ENCODE data around the gene HSD17B11. TPM values are rescaled to one million over a fixed set of nuclear protein-coding genes. Genes with fewer than 3 reads are reported as not detected.
A peak's percentile ranks its signal among the peaks of the same experiment; 100 is the strongest.

The HSD17B11 gene
- total RNA-seq, 1 donor from 2014 or later = 21.8 TPM

DNA sequence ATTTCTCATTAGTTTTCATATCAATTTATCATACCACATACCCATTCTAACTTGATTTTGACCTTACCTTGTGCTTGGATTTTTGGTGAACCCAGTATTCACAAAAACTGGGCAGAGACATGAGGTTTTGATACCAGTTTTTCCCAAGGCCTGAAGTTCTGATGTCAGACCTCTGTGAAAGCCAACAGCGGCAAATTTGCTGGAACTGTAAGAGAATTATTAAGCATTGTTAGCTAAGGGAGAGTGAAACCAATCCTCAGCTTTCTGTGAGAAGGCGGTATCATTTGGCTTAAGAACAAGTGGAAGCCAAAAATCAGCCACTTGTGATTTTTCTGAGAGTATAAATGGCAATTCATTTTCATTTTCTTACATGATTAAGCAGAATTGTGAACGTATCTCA is 77.2 kb downstream of the HSD17B11 start:
- Mint-ChIP-seq H3K27me3 (ENCODE audit: unreplicated experiment) (no peaks in the 10 kb centered on the region), H3K9me3 (ENCODE audit: unreplicated experiment) (no peaks in the 10 kb centered on the region), H3K27ac (ENCODE audit: unreplicated experiment) (no peak overlapping the region), H3K4me3 (ENCODE audit: unreplicated experiment) (no peak overlapping the region), H3K4me1 (ENCODE audit: unreplicated experiment) (peaks cover 6% of the 10 kb centered on the region), H3K36me3 (ENCODE audit: unreplicated experiment) (no peaks in the 10 kb centered on the region)
- TF ChIP-seq, protein P1, sequence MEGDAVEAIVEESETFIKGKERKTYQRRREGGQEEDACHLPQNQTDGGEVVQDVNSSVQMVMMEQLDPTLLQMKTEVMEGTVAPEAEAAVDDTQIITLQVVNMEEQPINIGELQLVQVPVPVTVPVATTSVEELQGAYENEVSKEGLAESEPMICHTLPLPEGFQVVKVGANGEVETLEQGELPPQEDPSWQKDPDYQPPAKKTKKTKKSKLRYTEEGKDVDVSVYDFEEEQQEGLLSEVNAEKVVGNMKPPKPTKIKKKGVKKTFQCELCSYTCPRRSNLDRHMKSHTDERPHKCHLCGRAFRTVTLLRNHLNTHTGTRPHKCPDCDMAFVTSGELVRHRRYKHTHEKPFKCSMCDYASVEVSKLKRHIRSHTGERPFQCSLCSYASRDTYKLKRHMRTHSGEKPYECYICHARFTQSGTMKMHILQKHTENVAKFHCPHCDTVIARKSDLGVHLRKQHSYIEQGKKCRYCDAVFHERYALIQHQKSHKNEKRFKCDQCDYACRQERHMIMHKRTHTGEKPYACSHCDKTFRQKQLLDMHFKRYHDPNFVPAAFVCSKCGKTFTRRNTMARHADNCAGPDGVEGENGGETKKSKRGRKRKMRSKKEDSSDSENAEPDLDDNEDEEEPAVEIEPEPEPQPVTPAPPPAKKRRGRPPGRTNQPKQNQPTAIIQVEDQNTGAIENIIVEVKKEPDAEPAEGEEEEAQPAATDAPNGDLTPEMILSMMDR (IDR thresholded peaks at IDR 0.05) = no peak
- no peak for DNase-seq (ENCODE audit: extremely low spot score, unreplicated experiment)

DNA sequence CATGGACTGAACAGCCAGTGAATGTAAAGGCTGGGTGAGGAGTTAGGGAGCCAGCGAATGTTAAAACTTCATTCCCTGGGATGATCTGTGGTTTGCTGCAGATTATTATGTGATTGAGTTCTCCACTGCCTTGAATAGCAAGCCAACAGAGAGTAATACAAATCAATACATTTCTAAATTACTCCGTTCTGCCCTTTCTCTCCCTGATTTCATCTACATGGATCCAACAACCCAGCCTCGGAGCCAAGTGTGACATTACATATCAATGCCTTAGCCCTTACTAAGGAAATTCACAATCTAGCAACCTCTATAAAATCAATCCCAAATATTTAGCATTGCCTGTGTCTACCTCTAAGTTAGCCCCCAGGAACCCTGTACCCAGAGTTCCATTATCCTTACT is 79.3 kb downstream of the HSD17B11 start:
- no peak for DNase-seq (ENCODE audit: extremely low spot score, unreplicated experiment)
- Mint-ChIP-seq H3K36me3 (ENCODE audit: unreplicated experiment) (no peaks in the 10 kb centered on the region), H3K27me3 (ENCODE audit: unreplicated experiment) (no peaks in the 10 kb centered on the region), H3K27ac (ENCODE audit: unreplicated experiment) (no peak overlapping the region), H3K9me3 (ENCODE audit: unreplicated experiment) (no peaks in the 10 kb centered on the region), H3K4me3 (ENCODE audit: unreplicated experiment) (no peak overlapping the region), H3K4me1 (ENCODE audit: unreplicated experiment) (peaks cover 8% of the 10 kb centered on the region)
- TF ChIP-seq, protein P1 (IDR thresholded peaks at IDR 0.05) = no peak

DNA sequence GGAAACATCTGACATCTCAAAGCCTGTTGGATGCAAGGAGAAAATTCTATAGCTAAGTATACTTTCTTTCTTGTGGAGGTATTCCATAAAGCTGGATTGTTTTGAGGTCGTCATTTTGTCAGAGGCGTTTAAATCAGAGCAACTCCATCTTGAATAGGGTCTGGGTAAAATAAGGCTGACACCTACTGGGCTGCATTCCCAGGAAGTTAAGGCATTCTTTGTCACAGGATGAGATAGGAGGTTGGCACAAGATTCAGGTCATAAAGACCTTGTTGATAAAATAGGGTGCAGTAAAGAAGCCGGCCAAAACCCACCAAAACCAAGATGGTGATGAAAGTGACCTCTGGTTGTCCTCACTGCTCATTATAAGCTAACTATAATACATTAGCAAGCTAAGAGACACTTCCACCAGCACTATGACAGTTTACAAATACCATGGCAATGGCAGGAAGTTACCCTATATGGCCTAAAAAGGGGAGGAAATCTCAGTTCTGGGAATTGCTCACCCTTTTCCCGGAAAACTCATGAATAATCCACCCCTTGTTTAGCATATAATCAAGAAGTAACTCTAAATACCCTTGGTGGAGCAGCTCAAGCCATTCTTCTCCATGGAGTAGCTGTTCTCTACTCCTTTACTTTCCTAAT is 80.2 kb downstream of the HSD17B11 start:
- Mint-ChIP-seq H3K27ac (ENCODE audit: unreplicated experiment) (no peak overlapping the region), H3K36me3 (ENCODE audit: unreplicated experiment) (no peaks in the 10 kb centered on the region), H3K4me1 (ENCODE audit: unreplicated experiment) (peaks cover 8% of the 10 kb centered on the region), H3K4me3 (ENCODE audit: unreplicated experiment) (no peak overlapping the region), H3K27me3 (ENCODE audit: unreplicated experiment) (no peaks in the 10 kb centered on the region), H3K9me3 (ENCODE audit: unreplicated experiment) (no peaks in the 10 kb centered on the region)
- DNase-seq (ENCODE audit: extremely low spot score, unreplicated experiment) = no peak
- TF ChIP-seq, protein P1 (IDR thresholded peaks at IDR 0.05) = no peak

DNA sequence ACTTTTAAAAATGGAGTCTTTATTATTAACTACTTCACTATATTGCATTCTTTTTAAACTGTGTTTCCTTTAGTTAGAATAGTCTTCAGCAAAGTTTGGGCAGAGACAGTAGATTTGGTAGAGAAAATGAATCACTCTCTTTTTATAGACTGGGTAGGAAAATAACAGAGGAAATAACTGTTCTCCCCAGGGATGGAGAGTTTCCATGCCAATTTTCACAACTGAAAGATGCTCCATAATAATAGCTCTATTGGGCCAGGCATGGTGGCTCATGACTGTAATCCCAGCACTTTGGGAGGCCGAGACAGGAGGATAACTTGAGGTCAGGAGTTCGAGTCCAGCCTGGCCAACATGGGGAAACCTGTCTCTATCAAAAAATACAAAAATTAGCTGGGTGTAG is 81.4 kb downstream of the HSD17B11 start:
- Mint-ChIP-seq H3K4me3 (ENCODE audit: unreplicated experiment) (no peak overlapping the region), H3K9me3 (ENCODE audit: unreplicated experiment) (no peaks in the 10 kb centered on the region), H3K4me1 (ENCODE audit: unreplicated experiment) (peaks cover 11% of the 10 kb centered on the region), H3K27ac (ENCODE audit: unreplicated experiment) (peak overlapping the region; percentile 13), H3K27me3 (ENCODE audit: unreplicated experiment) (peaks cover 2% of the 10 kb centered on the region), H3K36me3 (ENCODE audit: unreplicated experiment) (no peaks in the 10 kb centered on the region)
- TF ChIP-seq, protein P1 (IDR thresholded peaks at IDR 0.05) = no peak
- DNase-seq (ENCODE audit: extremely low spot score, unreplicated experiment) = no peak

DNA sequence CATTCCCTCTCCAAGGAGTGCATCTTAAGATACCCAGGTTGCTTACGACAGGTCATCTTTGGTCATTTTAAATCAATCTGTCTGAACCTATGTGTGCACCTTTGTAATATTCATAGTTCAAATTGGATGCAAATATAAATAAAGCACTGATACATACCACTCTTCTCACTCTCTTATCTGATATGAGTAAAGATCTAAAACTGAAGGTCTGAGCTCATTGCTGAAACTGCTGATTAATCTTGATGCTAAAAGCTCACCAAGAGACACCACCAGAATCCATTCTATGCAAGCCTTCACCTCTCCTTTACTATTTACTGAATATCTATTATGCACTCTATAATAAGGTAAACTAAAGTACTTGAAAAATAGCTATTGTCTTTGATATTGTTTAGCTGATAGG is 84.9 kb downstream of the HSD17B11 start:
- Mint-ChIP-seq H3K4me3 (ENCODE audit: unreplicated experiment) (no peak overlapping the region), H3K36me3 (ENCODE audit: unreplicated experiment) (no peaks in the 10 kb centered on the region), H3K27me3 (ENCODE audit: unreplicated experiment) (peaks cover 2% of the 10 kb centered on the region), H3K9me3 (ENCODE audit: unreplicated experiment) (no peaks in the 10 kb centered on the region), H3K4me1 (ENCODE audit: unreplicated experiment) (peaks cover 22% of the 10 kb centered on the region), H3K27ac (ENCODE audit: unreplicated experiment) (no peak overlapping the region)
- DNase-seq (ENCODE audit: extremely low spot score, unreplicated experiment) = no peak
- TF ChIP-seq, protein P1 (IDR thresholded peaks at IDR 0.05) = no peak
